ENCODE results near the gene GUK1.

Gene GUK1

DNA sequence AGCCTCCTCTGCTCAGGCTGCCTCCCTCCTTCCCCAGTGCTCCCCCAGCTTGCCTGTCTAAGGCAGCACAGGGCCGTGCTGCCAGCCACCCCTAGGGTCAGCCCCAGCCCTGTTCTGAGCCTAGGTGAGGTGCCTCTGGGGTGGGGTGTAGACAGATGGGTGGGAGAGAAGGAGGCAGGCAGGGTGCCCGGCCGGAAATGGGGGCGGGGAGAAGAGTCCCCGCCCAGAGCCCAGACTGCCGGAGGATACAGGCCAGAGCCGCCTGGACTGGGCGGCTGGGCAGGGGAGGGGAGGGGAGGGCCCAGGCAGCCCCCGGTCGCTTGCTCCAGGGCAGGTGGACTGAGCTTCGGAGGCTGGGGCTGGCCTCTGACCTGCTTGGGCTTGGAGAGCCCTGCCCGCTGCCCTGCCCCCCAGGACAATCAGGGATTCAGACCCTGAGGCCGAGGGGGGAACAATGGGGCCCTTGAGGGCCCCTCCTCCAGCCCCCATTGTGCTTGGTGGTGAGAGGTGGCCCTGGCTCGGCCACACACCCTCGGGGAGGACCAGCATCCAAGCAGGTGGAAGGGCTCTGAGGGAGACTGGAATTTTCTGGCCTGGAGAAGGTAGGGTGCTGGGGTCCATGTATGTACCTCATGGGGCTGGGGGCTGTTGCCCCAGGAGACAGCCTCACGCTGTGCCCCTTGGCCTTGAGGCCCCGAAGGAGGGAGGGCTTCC is 9.5 kb downstream of the GUK1 start, which contains the start of gene GJC2:
TSS of gene GJC2 (plus strand) at position 525 of the 714 bp plus-strand sequence. CDS start 7,829 bp downstream, outside the sequence.
- DNase-seq: peak in 36 of 58 donors; percentile 8 to 82 (median 48)

DNA sequence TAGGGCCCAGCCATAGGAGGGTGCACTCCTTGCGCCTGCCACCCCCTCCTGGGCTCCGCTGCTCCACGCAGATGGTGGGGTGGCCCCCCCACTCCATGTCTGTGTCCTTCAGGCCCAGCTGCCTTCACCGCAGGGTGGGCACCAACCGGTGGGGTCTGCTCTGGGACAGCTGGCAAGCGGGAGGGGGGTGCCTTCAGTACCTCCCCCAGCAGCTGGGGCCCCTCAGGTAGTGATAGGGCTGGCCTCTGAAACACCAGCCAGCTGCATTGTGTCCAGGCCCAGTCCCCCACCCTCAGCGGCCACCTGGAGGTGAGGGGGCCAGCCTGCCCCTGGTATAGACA is 10.0 kb downstream of the GUK1 start:
- peak in 1 of 58 donors; percentile 62 for DNase-seq

DNA sequence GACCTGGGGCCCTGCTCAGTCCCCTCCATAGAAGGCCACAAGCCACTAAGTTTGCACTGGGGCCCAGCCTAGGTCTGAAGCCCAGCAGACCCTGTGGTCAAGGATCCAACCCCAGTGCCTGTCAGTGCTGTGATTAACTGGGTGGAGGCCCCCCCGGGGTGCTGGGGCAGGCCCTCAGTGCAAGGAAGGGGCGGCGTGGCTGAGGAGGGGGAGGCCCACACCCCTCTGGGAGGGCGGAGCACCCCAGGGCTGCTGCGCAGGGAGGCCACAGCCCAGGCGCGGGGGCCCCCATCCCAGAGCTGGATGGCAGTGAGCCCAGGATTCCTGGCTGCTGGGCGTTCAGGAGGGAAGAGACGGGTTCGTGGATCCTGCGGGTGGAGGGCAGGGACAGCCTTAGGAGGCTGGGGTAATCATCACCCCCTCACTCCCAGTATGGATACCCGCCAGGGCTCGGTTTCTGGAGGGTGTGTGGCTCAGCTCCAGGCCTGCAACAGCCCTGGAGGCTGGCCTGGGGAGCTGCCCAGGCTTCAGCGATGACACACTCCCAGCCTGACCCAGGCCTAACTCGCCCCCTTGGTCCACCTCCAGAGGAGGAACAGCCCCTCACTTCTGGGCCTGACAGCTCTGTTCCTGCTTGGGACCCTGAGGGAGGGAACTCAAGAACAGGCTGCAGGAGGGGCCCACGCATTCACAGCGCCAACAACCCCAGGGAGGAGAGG is 10.5 kb downstream of the GUK1 start:
- DNase-seq: peak in 41 of 58 donors; percentile 10 to 80 (median 58)

DNA sequence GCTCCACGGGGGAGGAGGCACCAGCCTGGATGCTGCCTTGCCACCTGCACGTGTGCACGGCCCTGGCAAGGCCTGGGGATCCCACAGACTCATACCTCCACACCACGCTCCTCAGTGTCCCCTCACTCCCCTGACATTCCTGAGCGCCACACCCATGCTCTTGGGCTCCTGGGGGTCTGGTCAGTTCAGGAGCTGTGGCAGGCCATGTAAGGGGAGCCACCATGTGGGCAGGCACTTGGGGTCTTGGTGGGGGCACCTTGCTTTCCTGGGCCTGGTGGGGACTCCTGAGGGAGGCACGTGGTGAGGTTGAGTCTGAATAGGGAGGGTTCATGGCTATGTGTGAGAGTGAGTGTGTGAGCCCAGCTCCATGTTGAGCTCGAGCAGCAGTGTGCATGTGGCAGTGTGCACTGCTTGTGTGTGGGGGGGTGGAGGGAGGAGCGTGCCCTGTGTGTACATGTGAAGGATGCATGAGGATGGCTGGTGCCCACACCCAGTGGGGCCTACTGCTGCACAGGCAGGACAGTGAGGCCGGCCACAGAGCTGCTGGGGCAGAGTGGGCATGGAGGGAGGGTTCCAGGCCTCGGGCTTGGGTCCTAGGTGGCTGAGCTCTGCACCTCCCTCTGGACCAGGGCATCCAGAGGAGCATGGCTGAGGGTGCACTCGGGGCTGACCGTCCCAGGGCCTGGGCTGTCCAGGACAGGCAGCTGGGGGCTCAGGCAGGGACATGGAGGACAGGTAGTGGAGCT is 11.3 kb downstream of the GUK1 start:
- peak in 1 of 58 donors; percentile 25 for DNase-seq

DNA sequence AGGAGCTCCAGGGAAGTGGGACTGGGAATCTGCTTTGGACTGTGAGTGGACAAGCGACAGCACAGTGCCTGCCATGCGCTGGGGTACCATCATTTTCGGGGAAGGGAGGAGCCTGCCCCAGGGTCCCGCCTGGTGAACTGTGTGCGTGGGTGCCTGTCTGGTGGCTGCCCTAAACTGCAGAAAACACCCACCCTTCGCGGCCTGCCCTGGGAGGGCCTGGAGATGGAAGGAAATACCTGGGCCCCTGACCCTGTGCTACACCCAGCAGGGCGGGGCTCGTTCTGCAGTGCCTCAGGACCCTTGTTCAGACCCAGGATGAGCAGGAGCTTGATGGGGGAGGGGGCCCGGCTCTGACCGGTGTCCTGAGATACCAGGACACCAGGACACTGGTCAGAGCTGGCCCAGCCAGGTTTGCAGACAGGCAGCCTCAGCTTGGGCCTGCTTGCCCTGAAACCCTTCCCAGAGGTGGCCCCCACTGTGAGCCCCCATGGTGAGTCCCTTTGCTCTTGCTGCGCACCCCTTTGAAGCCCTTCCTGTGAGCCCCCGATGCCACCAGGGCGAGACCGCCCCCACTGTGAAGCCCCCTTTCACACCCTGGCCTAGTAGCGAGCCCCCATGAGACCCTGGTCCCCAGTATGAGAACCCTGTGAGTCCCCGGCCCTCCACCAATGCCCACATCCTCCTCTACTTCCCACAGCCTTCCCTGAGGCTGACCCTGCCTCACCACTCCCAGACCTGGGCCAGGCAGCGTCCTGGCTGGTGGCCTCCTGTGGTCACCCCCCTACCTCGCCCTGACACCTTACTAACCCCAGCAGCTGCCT is 12.2 kb downstream of the GUK1 start:
- DNase-seq: no peak

DNA sequence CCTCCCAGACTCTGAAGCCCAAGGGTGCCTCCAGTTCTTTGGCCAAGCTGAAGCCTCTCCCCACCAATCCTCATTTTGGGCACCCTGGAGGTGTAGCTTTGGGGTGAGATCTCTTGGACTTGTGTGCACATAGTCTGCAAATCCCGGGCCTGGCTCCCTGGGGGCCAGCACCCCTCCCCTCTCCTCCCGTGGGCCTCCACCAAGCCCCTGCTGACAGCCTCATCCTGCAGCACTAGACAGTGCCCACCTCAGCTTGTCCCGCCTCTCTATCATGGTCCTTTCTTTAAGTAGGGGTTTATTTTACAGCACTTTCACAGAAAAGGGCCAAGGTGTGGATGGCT is 12.8 kb downstream of the GUK1 start:
- DNase-seq: no peak

DNA sequence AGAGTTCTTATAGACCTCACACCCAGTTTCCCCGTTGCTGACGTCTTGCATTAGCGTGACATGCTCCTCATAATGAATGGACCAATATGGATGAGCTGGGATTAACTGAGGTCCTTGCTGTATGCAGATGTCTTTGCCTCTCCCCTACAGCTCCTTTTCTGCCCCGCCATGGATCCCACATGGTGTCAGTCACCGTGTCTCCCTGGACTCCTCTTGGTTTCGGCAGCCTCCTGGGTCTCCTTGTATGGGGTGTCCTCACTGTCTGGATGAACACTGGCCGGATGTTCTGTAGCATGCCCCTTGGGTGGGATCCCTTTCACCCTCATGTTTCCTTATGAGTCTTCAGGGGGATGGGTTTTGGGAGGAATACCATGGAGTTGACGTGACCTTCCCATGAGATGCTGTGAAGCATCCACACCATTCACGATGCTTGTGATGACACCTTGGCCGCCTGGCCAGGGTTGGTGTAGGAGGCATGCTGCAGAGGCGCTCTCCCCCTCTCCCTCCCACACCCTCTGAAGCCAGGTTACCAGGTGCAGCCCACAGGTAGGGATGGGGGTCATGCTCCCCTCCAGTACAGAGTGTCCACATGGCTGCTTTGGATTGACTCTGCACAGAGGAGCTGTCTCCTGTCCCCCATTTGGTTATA is 14.1 kb downstream of the GUK1 start:
- no peak for DNase-seq

DNA sequence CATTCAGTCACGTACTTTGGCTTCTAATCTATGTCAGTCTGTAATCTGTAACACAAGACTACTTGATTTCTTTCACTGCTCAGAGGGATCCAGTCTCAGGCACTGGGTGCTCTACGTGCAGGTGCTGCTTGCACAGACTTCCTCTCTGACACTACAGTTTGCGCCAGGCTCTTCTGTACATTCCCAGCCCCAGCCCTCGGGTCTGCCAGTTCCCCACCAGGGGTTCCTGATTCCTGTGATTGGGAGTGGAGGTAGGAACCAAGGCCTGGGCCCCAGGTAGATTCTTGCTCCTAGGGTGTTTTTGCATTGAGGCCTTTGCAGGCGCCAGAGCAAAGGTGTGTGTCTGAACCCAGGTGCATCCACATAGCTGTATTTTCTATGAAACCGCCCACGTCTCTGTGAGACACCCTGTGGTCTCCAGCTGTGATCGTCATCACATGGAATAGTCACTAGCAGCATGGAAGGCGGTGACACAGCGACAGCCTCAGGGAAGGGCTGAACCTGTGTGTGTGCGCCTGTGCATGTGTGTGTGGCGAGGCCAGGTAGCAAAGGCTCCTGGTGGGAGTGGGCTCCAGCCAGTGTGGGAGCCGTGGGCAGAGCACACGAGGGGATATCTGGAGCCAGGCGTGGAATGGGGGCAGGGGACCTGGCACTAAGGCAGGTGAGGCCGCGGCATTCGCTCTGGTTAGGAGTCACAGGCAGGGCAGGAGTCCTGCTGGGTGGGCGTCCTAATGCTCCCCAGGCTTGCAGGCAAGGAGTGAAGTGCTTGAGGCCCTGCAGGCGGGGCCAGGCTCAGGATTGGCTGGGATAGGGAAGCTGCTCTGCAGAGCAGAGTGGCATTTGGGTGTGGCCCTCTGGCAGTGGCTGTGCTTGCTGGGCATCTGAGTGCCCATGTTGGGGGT is 14.8 kb downstream of the GUK1 start:
- DNase-seq: no peak

DNA sequence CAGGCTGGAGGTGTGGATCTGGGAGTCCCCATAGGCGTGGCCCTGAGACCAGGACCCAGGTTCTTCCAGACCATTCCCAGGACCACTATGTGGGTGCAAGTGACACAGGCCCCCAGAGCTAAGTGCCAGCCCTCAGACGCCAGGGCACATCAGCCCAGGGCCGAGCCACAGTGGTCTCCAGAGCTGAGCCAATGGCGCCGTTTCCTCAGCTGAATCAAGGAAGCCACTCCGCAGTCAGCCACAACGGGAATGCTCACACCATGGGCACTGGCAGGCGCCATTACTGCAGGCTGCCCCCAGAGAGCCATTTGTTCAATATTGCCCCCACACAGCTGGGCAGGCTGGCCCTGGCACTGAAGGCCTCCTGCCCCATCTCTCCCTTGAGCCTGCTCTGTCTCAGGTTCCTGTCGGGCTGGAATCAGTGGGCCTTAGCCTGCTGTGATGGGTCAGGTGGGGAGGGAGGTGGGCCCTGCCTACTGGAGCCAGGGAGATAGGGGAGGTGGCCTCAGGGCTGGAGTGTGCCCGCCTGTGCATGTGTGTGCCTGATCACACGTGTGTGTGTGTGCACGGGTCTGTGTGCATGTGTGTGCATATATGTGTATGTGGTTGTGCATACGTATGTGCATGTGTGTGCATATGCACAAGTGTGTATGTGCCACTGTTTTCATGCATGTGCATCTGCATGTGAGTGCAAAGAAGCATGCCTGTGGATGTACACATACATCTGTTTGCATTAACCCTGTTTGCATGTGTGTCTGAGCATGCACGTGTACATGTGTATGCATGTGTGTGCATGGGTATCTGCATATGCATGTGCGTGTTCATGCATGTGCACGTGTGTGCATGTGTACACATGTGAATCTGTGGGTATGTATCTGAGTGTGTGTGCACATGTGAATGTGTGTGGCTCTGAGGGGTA is 15.8 kb downstream of the GUK1 start:
- DNase-seq: no peak

DNA sequence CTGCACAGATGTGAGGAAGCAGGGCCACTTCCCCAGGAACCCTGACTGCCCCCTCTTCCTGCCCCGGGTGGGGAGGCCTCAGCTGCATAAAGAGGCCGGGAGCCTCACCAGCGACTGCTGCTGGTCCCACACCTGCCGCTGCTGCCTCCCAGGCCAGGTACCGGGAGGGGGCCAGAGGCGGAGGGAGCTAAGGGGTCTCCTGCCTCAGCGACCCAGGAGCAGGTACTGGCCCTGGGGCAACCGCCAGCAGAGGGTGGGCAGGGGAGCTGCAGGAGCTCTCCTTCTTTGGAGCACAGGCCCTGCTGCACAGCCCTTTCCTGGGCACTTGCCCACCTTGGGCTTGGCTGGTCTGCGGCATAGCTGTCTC is 16.4 kb downstream of the GUK1 start:
- no peak for DNase-seq

DNA sequence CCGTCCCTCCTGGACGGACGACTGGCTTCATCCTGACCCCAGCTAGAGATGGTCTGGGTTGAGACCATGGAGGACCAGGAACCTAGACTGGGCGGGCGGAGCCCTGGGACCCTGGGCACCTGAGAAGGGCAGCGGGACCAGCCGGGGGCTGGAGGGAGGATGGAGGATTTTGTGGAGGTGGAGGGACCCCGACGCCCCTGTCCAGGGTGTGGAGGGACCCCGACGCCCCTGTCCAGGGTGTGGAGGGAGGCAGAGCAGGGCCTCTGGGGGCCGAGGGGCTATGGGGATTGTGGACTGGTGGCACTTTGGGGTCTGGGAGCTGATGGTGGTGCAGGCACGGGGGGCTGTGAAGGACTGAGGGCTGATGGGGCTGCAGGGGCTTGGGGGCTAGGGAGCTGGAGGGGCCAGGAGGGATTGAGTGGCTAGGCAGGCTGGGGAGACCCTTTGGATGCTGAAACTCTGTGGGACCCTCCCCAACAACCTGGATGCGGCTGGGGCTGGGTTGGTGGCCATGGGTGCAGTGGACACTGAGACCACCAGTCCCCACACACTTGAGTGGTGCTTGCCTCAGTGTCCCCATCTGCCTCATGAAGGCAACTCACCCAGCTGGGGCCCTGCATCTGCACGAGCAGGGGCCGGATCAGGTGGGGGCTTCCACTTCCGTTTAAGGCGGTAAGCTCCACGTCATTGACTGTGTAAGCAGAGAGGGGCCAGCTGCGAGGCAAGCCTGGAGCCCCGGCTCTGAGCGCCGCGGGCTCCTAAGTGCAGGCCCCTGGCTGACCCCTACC is 17.1 kb downstream of the GUK1 start:
- no peak for DNase-seq

DNA sequence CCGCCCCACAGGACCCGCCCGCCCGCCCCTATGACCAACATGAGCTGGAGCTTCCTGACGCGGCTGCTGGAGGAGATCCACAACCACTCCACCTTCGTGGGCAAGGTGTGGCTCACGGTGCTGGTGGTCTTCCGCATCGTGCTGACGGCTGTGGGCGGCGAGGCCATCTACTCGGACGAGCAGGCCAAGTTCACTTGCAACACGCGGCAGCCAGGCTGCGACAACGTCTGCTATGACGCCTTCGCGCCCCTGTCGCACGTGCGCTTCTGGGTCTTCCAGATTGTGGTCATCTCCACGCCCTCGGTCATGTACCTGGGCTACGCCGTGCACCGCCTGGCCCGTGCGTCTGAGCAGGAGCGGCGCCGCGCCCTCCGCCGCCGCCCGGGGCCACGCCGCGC is 17.6 kb downstream of the GUK1 start:
- DNase-seq: no peak

DNA sequence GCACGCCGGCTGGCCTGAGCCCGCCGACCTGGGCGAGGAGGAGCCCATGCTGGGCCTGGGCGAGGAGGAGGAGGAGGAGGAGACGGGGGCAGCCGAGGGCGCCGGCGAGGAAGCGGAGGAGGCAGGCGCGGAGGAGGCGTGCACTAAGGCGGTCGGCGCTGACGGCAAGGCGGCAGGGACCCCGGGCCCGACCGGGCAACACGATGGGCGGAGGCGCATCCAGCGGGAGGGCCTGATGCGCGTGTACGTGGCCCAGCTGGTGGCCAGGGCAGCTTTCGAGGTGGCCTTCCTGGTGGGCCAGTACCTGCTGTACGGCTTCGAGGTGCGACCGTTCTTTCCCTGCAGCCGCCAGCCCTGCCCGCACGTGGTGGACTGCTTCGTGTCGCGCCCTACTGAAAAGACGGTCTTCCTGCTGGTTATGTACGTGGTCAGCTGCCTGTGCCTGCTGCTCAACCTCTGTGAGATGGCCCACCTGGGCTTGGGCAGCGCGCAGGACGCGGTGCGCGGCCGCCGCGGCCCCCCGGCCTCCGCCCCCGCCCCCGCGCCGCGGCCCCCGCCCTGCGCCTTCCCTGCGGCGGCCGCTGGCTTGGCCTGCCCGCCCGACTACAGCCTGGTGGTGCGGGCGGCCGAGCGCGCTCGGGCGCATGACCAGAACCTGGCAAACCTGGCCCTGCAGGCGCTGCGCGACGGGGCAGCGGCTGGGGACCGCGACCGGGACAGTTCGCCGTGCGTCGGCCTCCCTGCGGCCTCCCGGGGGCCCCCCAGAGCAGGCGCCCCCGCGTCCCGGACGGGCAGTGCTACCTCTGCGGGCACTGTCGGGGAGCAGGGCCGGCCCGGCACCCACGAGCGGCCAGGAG is 18.3 kb downstream of the GUK1 start:
- no peak for DNase-seq

DNA sequence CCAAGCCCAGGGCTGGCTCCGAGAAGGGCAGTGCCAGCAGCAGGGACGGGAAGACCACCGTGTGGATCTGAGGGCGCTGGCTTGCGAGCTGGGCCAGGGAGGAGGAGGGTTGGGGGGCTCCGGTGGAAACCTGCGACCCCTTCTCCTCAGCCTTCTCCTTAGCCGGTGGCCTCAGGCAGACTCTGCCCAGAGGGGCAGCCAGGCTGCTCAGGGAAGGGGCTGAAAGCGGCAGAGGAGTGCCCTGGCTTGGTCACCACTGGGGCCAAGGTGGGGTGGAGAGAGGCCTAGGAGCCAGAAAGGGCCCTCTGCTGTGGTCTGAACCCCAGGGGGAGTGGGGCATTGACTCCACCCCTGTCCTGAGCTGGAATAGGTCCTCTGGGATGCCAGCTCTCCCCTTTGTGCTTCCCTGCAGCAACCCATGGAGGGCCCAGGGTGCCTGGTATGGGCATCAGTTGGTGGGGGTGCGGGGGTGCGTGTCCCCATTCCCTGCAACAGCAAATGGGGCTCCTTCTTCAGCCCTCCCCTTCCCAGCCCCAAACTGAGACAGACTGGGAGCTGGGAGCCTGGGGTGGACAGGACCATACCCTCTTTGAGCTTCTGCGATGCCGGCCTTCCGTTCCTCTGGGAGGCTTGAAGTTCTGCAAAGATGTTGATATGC is 19.1 kb downstream of the GUK1 start:
- DNase-seq: no peak

DNA sequence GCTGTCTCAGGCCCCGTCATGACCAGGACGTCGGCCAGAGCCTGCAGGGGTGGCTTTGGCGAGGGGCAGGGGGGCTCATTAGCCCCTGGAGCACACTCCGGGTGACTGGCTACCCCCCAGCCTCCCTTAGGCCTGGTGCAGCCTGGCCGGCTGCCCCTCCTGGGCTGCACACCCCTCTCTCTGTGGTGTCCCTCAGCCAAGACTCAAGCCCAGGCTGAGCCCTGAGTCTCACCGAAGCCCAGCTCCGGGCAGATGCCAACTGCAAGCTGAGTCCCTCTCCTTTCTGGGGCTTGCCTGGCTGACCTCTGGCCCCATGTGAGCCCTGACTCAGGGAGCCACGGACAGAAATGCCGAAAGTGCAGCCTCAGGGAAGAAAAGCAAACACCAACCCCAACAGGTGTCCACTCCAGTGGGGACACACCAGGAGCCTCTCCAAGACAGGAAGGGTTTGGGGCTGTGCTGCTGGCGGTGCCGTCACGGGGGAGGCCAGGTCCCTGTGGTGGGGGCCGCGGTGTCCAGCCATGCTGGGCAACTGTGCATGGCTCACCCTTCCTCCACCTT is 20.2 kb downstream of the GUK1 start:
- DNase-seq: no peak

DNA sequence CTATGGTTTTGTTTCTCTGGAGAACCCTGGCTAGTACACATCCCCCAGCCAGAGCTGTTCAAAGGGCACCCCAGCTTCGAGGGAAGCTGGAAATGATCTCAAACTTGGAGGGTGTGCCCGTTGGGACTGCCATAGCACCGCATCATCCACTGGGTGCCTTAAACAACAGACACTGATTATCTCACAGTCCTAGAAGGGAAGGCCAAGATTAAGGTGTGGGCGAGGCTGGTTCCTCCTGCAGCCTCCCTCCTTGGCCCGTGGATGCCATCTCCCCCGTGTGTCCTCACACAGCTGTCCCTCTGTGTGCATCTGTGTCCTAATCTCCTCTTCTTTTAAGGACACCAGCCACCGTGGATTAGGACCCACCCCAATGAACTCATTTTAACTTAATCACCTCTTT is 21.3 kb downstream of the GUK1 start:
- no peak for DNase-seq
